Activated naive CD4-positive, alpha-beta T cell treated with anti-CD3 and anti-CD28 coated beads, Interleukin-2, amount 50 U/mL, for 16 hours (primary cell): Measurements from ENCODE around the gene RFNG.

Source experiments
- DNase-seq: peaks from one replicate; pipeline ENCODE4 v3.0.0-alpha.2; 2020

The RFNG gene, protein sequence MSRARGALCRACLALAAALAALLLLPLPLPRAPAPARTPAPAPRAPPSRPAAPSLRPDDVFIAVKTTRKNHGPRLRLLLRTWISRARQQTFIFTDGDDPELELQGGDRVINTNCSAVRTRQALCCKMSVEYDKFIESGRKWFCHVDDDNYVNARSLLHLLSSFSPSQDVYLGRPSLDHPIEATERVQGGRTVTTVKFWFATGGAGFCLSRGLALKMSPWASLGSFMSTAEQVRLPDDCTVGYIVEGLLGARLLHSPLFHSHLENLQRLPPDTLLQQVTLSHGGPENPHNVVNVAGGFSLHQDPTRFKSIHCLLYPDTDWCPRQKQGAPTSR

DNA sequence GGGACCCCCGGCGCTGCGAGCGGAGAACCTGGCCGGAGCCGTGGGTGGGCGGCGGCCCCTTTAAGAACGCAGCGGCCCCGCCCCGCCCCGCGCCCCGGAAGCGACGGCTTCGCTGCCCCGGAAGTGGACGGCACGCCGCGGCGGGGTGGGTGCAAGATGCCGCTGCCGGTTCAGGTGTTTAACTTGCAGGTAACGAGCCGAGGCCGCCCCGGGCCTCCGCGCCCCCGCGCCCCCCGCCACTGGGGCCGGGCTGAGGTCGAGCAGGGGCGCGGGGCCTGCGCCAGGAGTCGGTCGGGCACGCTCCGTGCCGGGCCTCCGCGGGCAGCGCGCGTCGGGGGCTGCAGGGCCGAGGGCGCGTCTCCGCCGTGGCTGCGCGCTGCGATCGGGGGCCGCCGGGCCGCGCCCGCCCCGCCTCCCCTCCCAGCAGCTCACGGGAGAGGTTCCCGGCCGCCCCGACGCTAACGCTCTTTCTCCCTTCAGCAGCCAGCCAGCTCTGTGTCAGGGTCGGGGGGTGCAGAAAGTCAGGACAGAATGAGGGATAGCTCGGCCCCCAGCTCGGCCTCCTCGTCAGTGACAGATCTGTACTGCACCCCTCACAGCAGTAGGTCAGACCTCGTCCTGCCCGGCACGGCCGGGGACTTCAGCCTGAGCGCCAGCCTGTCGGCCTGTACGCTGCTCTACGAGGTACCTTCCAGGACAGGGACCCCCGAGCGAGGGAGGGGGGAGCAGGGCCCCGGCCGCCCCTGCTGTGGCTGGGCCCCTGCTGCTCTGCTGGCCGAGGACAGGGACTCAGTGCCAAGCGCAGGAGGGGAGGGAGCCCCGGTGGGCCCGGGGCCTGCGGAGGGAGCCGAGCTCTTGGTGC lies at the start of gene RFNG, which contains the start of gene GPS1:
Gene RFNG (minus strand): TSS at position 36 of the 862 bp plus-strand sequence. CDS start 45 bp downstream, outside the sequence.
Gene GPS1 (plus strand): TSS at position 123 of the 862 bp plus-strand sequence. CDS start 34 bp downstream, at position 157.
- peak; percentile 90 for DNase-seq

DNA sequence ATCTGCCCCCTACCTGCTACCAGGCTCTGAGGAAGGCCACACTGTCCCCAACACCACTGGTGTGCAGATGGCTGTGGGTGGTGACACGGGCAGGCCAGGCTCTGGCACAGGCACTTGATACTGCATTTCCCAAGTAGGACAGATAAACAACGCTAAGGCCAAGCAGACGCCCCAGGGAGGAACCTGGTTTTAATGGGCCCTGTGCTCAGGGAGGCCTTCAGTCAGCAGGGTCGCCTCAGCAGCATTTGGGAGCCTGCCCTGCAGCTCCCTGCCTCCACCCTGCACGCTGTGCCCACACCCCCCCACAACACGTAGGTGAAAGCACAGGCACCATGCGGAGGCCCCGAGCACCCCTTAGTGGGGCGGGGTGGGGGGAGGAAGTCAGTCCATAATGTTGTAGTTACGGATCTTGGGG lies 49.7 kb upstream of the RFNG start:
- DNase-seq = no peak

DNA sequence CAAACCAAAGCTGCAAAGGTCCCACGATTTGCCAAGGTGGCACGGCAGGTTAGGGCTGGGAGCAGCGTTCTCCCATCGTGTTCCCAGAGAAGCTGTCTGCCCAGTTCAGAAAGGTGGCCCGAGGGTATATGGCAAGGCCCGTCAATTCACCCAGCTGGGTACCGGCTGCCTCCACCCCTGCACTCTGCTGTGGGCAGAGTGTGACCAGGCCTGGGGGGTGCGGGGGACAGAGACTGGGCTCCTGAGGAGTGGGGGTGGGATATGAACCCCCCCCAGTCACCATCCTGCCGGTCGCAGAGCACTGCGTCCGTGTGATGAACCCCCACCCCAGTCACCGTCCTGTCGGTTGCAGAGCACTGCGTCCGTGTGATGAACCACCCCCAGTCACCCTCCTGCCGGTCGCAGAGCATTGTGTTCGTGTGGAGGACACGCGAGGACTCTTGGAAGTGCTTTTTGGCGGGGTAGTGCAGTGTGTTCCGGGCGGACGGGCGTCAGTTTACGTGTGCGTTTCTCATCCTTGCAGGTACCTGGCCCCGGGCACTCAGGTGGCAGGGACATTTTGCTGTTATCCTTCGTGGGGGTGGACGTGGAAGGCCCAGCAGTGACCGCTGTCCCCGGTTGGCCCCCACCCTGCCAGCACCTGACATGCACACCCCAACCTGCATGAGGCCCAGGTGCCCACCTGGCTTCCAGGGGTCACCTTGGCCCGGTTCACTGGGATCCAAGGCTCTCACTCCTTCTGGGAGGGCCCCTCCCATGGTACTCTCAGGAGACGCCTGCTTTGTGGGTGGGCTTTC lies 49.1 kb upstream of the RFNG start:
- DNase-seq = no peak

DNA sequence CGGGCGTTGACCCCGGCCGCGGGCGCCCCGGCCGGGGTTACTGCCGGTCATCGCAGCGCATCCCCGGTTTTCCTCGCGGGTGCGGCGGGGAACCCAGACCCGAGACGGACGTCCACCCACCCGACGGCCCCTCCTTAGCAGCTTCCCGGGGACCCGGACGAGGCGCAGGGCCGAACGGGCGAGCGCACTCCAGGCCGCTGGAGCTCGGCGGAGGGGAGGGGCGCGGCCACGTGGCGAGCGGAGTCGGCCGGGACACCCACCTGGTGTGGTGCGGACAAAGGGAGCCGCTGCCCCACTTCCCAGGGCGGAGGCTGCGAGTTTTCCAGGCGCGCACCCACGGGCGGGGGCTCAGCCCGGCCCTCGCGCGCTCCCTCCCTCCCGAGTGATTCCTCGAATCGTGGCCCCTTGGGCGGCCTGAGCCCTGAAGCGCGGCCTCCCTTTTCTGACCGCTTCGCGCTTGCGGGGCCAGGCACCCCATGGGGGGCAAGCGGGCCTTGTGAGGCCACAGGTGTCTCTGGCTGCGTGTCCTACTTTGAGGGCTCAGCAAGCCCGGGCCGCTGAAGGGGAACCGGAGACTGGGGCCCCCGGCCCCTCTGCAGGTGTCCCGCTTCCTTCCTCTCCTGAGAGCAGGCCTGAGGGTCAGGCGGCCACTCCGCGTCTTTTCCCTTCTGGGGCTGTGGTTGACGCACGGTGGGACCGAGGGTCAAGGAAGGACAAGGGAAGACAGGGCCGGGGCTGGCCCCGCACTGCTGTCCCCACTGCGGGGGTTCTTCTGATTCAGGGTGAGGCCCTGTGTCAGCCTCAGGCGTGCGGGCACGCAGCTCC lies 47.5 kb upstream of the RFNG start:
- no peak for DNase-seq

DNA sequence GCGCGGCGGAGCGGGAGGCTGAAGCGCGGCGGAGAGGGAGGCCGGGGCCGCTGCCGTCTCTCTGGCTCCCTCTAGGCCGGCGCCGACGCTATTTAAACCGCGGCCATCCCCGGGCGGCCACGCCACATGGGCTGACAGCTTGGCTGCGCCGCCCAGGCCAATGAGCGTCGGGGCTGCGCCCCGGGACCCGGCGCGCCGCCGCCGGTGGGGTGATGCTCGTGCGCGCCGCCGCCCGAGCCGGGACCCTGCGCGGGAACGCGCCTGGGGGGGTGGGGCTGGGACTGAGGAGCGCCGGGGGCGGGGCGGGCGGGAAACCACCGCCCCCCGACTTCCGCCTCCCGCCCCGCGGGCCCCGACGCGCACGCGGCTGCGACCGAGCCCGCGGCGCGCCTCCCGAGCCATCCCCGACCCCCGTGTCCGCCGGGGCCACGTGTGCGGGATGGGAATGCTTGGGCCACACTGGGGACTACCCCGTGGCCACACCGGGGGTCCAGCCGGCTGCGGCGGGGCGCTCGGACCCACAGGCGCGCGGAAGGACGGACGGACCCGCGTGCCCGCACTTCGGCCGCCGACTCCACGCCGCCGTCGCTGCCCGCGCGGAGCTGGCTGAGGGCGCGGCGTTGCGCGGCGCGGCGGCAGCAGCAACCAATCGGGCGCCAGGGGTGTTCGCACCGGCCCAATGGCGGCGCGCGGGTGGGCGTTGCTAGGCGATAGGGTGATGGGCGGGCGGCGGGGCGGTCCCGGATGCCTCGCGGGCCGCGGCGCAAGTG lies 46.7 kb upstream of the RFNG start, which contains the start of gene FASN:
Gene FASN (minus strand): TSS at position 68 of the 770 bp plus-strand sequence. CDS start 1,791 bp downstream, outside the sequence.
- peak; percentile 95 for DNase-seq

DNA sequence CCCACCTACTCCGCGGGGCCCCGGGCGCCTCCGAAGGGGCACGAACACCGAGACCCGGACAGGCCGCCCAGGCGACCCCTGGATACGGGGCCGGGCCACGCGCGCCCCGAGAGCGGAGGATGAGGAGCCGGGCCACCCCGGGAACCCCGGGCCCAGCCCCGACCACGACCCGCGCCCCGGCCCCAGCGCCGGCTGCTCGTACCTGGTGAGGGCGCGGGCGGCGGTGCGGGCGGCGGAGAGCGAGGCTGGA lies 46.2 kb upstream of the RFNG start:
- DNase-seq = no peak

DNA sequence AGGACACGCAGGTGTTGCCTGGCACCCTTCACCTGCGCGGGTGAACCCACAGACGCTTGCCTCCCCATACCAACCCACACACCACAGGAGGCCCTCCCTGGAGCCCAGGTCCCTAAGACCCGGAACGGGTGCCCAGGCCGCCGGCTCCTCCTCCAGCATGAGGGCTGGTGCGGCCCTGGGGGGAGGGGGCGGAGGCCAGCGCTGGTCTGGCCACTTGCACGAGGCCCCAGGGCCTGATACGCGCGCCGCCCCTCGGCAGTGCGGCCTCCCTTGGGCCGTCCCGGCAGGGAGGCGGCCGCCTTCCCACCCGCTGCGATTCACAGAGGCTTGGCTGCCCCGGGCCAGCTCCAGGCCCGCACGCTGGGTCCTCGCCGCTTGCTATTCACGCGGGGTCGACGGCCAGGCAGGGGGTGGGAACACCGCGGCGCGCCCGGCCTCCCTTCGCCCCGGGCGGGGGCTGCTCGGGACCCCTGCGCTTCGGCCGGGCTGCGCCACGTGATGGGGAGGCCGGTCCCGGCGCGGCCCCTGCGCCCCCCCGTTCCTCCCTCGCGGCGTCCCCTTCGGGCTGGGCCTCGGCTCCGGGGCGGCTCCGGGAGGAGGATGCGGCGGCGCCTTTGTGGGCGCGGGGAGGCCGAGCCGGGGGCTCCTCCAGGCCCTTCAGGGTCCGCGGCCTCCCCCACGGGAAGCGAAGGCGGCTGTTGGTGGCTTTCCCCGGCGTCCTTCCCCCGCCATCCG lies 45.7 kb upstream of the RFNG start:
- DNase-seq = peak; percentile 57

DNA sequence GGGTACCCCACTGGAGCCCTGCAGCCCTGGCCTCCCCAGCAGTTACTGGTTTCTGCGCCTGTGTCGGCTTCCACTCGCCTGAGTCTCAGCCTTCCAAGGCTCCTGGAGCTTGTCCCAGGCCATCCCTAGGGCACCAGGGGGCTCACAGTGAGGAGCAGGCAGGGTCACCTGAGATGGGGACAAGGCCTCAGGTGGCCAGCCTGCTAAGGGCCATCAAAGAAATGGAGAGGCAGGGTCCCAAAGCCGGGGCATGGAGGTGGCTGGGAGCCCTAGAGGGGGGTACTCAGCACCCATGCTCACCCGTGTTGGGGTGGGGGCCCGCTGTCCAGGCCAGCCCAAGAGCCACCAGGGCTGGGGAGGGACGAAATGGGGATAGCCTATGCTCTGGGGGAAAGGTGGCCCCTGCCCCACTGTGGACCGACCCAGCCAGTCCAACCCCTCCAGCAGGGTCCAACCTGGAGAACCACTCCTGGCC lies 45.1 kb upstream of the RFNG start:
- no peak for DNase-seq

DNA sequence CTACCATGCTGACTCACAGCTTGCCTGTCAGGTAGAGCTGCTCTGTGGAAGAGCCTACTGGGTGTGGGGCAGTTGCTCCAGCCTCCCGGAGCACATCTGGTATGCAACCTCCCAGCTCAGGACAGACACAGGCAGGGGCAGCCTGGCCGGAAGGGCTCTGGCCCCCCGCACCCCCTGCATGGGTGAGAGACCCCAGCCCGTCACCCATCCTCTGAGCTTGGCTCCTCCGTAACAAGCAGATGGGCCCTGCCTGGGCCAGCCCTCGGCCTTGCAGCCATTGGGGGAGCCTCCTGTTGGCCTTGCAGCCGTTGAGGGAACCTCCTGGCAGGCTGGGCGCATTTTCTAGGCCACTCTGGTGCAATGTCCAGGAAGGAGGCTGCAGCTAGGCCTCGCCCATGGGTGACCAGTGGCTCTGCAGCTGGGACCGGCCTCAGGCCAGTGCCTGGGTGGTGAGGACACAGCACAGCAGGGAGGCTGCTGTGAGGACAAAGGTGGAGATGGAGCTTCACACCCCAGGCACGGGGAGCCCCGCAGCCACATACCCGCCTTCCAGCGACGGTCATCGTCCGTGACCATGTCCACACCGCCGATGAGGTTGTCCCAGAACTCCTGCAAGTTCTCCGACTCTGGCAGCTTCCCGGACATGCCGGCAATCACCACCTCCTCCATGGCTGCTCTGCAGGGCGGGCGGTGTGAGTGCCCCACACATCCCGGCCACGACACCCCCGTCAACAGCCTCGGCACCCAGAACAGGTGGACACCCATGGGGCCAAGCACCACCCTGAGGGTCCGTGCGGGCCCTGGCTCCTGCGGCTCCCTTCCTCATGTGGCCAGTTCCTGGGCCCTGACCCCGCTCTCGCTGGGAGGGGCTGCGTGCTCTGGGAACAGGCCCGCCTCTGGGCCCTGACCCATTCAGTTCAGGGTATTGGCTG lies 44.4 kb upstream of the RFNG start:
- DNase-seq = peak; percentile 12

DNA sequence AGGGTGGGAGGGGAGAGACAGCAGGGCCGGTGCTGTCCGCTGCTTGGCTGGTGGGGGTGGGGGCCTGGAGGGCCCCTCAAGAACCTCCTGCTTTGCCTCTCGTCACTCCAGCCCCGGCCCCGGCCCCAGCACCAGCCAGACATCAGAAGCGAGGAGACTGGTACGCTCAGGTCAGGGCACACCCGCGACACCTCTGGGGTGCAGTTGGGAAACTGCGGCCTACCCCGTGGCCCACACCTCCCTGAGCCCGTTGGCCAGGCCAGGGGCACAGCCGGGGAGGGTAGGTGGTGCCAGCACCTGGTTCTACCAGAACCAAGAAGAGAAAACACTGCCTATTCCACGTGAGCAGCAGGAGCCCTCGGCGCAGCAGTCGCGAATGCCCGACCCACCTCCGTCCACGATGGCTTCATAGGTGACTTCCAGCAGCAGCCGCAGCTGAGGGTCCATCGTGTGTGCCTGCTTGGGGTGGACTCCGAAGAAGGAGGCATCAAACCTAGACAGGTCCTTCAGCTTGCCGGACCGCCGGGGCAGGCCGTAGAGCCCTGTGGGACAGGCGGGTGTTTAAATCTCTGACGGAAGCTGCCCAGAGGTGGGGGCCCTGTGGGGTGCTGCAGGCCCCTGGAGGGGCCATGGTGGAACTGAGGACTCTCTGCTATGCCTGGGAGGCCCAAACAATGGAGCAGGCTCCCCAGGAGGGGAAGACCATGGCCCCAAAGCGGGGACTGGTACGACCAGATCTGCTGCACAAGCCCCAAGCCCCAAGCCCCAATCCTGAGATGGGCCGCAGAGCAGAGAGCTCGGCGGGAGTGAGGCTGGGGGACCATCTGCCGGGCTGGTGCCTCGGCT lies 43.5 kb upstream of the RFNG start:
- peak; percentile 9 for DNase-seq

DNA sequence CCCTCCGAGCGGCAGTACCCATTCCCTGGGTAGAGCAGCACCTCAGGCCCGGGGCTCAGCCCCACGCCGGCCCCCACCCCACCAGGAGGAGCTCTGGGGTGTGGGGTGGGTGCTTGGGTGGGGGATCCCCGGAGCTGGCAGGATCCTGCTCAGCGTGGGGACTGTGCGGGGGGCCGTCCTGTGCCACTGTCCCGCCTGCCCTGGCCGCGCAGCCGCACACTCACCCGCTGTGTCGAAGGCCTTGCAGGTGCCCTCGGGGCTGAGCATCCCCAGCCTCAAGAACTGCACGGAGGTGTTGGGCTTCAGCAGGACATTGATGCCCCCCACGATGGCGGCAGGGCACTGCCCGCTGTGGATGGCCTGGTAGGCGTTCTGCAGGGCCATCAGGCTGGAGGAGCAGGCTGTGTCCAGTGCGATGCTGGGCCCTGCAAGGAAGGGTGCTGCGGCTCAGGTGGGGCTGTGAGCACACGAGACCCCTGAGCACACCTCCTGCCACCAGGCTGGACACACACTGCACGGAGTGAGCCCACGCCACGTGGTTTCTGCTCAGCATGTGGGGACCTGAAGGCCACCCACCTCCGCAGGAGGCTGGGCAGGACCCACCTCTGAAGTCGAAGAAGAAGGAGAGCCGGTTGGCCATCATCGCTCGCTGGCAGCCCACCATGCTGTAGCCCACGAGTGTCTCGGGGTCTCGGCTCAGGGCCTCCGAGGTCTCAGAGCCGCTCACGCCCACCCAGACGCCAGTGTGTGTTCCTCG lies 41.6 kb upstream of the RFNG start:
- DNase-seq = no peak

DNA sequence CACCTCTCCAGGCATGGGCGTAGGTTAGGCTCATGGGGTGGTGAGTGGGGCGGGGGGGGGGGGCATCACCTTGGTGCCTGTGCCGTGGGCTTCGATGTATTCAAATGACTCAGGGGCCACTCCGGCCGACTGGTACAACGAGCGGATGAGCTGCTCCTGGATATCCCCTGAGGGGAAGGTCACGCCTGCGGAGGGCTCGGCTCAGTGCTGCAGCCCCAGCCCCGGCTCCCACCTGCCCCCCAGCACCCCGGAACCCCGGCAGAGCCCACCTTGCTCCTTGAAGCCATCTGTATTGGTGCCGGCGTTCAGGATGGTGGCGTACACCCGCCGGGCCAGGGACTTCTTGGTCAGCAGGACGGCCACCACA lies 41.0 kb upstream of the RFNG start:
- no peak for DNase-seq

DNA sequence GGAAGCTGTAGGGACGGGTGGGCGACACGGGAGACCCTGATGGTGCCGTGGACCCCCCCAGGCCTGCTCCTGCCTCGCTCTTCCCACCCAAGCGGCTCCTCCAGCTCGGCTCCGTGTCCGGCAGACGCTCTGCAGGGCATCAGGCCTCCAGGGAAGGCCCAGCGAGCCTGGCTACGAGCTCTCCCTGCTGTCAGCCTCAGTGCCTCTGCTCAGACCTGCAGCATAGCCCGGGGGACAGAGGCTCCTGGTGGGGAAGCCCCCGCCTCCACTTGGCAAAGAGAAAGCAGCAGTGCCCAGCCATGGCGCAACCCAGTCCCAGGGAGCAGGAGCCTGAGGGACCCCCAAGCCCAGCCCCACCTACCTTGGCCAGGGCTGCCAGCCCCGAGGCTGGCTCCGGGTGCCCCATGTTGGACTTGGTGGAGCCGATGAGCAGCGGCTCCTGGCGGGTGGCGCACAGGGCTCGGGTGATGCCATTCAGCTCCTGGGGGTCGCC lies 40.5 kb upstream of the RFNG start:
- DNase-seq = peak; percentile 9

DNA sequence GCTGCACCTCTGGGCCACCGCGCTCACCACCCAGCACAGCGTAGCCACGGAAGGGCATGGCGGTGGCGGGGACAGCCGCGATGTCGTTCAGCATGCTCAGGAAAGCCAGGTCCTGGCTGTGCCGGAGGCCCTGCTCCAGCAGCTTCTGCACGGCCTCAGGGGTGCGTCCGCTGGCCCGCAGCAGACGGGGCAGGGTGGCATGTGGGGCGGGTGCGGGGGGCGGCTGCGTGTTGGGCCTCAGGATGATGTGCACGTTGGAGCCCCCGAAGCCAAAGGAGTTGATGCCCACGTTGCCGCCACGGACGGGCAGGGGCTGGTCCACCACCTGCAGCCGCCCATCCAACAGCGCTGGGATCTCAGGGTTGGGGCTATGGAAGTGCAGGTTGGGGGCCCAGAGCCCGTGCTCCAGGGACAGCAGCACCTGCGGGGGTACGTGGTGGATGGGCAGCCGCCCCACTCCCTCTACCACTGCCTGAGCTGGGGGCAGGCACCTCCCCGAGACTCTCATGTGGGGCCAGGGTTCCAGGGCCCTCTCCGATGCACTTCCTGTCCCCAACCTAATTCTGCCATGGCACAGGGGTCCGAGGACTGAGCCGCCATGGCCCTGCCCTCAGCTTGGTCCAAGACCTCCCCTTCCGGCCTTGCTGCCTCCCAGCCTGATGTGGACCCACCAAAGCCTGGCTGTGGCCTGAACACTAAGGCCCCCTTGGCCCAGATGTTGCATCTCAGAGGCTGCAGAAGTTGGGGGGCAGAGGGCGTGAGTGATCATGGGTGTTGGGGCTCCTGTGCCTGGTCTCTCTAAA lies 39.9 kb upstream of the RFNG start:
- DNase-seq = no peak

DNA sequence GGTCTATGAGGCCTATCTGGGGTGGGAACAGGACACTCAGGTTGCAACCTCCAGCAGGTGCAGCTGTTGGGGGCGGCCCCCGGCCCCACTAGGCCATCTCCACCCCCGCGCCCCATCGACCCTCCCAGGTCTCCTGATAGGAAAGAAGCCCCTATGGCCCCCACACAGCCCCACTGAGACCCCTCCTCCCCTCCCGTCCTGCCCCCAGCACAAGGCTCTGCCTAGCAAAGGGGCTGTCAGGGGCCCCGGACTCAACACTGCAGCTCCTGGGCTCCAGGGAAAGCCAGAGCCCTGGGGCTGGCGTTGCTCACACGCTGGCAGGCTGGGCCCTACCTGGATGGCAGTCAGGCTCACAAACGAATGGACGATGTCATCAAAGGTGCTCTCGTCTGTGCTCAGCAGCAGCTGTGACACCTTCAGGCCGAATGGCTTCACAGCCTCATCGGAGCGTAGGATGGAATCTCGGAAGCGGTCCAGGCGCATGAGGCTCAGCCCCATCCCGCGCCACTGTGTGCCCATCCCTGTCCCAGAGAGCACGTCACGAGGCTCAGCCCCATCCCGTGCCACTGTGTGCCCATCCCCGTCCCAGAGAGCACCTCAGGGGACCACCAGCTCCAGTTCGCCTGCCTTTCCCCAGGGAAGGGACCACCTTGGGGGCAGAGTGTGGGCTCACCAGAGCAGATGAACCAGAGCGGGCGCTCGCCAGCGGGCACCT lies 39.1 kb upstream of the RFNG start:
- DNase-seq = no peak
